GM23248 (cell line): ENCODE measurements around the gene CWC27. TPM values are rescaled to one million over a fixed set of nuclear protein-coding genes. Genes with fewer than 3 reads are reported as not detected.

Experiments
- DNase-seq: peaks from one replicate; pipeline ENCODE4 v3.0.0-alpha.2; 2015
- H2AFZ ChIP-seq: fragments of 200-600 bp; sonication (generic); 2 replicates; pipeline ENCODE4 v1.6.1; 2016; ENCODE audit warnings: antibody characterized with exemption
- H3F3A ChIP-seq: fragments of 200-600 bp; sonication (generic); 2 replicates; pipeline ENCODE4 v1.6.1; 2016; ENCODE audit warnings: mild to moderate bottlenecking, antibody characterized with exemption, mixed run types; ENCODE audit not compliant: insufficient read depth
- H3K27ac ChIP-seq: fragments of 200-600 bp; sonication (generic); 2 replicates; pipeline ENCODE4 v1.5.1; 2016; ENCODE audit warnings: mild to moderate bottlenecking
- H3K27me3 ChIP-seq: fragments of 200-600 bp; sonication (generic); replicated peaks from 2 replicates; pipeline ENCODE4 v1.6.1; 2016; ENCODE audit warnings: mild to moderate bottlenecking; ENCODE audit not compliant: insufficient read depth
- H3K36me3 ChIP-seq: fragments of 200-600 bp; sonication (generic); 2 replicates; pipeline ENCODE4 v1.6.1; 2016; ENCODE audit warnings: low read depth, mild to moderate bottlenecking
- H3K4me1 ChIP-seq: fragments of 200-600 bp; sonication (generic); 2 replicates; pipeline ENCODE4 v1.6.1; 2016; ENCODE audit warnings: mild to moderate bottlenecking; ENCODE audit not compliant: insufficient read depth
- H3K4me2 ChIP-seq: fragments of 200-600 bp; sonication (generic); one replicate; pipeline ENCODE4 v1.6.1; 2016; ENCODE audit warnings: mild to moderate bottlenecking; ENCODE audit not compliant: unreplicated experiment
- H3K4me3 ChIP-seq: fragments of 200-600 bp; sonication (generic); 2 replicates; pipeline ENCODE4 v1.5.1; 2016; ENCODE audit warnings: mild to moderate bottlenecking
- H3K79me2 ChIP-seq: fragments of 200-600 bp; sonication (generic); 2 replicates; pipeline ENCODE4 v1.6.1; 2016; ENCODE audit warnings: mild to moderate bottlenecking; ENCODE audit not compliant: insufficient read depth
- H3K9ac ChIP-seq: fragments of 200-600 bp; sonication (generic); 2 replicates; pipeline ENCODE4 v1.6.1; 2016; ENCODE audit warnings: mild to moderate bottlenecking
- H3K9me2 ChIP-seq: fragments of 200-600 bp; sonication (generic); 2 replicates; pipeline ENCODE4 v1.6.1; 2016; ENCODE audit warnings: mixed run types, mild to moderate bottlenecking, moderate library complexity; ENCODE audit not compliant: insufficient read depth
- H3K9me3 ChIP-seq: fragments of 200-600 bp; sonication (generic); one replicate; pipeline ENCODE4 v1.6.1; 2017; ENCODE audit warnings: low read depth
- H4K20me1 ChIP-seq: fragments of 200-600 bp; sonication (generic); 2 replicates; pipeline ENCODE4 v1.6.0; 2016; ENCODE audit not compliant: insufficient read depth
- EZH2 ChIP-seq: fragments of 200-600 bp; sonication (generic); IDR thresholded peaks from 2 replicates; pipeline ENCODE4 v1.6.1; 2018; ENCODE audit warnings: antibody characterized with exemption, mild to moderate bottlenecking; ENCODE audit not compliant: insufficient read depth, poor library complexity, severe bottlenecking
- EZH2phosphoT487 ChIP-seq: fragments of 200-600 bp; sonication (generic); IDR thresholded peaks from 2 replicates; pipeline ENCODE4 v1.6.1; 2018; ENCODE audit warnings: antibody characterized with exemption, moderate library complexity, mild to moderate bottlenecking, low read depth; ENCODE audit not compliant: insufficient read depth
- WGBS, 2 experiments: methylation state at CpG; one replicate each; pipeline ENCODE4 v1.1.6; 2015 to 2017; ENCODE audit warnings: low lambda C conversion rate in 2 of 2, low coverage in 1 of 2; ENCODE audit errors: missing lambda C conversion rate in 2 of 2; 5-methylcytosine and 5-hydroxymethylcytosine counted together
- in situ Hi-C: fragments of 300-500 bp; cut with MboI; formaldehyde crosslinking; loops from 2 replicates; pipeline ENCODE4 v1.15.0; 2020
- polyA plus RNA-seq: library from polyadenylated mRNA; unstranded; fragments of >200 nt; fragmentation: Nextera tagmentation; extraction: Ambion mirVana; gene quantifications from 2 replicates; pipeline ENCODE4 v1.2.1, GENCODE V29; 2016
- total RNA-seq: library from RNA; depleted of rRNA; stranded (reverse); fragments of >200 nt; shearing (Covaris generic); gene quantifications from 2 replicates; pipeline ENCODE4 v1.2.3, GENCODE V29; 2014

The CWC27 gene
- total and polyA plus RNA-seq, 2 experiments from 2014 or later = 22.7 to 30.5 TPM

- H3F3A ChIP-seq = no peaks in the 10 kb centered on the region
- no peaks in the 10 kb centered on the region for H3K27me3 ChIP-seq
- in situ Hi-C loops = no loop called here
- H3K79me2 ChIP-seq = no peaks in the 10 kb centered on the region
- no peaks in the 10 kb centered on the region for H3K9me2 ChIP-seq
- H3K36me3 ChIP-seq = no peaks in the 10 kb centered on the region
- no peak for TF ChIP-seq EZH2phosphoT487
- TF ChIP-seq EZH2 = no peak
- H2AFZ ChIP-seq = no peak overlapping the region
- no peak overlapping the region for H3K4me3 ChIP-seq
- no peak overlapping the region for H3K9ac ChIP-seq
- DNase-seq = peak; percentile 22
- no peaks in the 10 kb centered on the region for H3K9me3 ChIP-seq
- H3K4me2 ChIP-seq = no peak overlapping the region
- H4K20me1 ChIP-seq = no peaks in the 10 kb centered on the region
- no peak overlapping the region for H3K27ac ChIP-seq
- H3K4me1 ChIP-seq = peaks cover 12% of the 10 kb centered on the region; the same call in 1 of the 2 replicates
Measured at GRCh38 chr5:64972591-64972990, 203.9 kb downstream of the CWC27 start.

GRCh38 chr5:64973215-64973614, 204.5 kb downstream of the CWC27 start:
- Histone ChIP-seq H3K4me2 (no peak overlapping the region), H3K4me3 (no peak overlapping the region), H3K27me3 (no peaks in the 10 kb centered on the region), H3K9ac (no peak overlapping the region), H3K9me2 (no peaks in the 10 kb centered on the region), H2AFZ (no peak overlapping the region), H3K9me3 (no peaks in the 10 kb centered on the region), H3K27ac (no peak overlapping the region), H3K79me2 (no peaks in the 10 kb centered on the region), H3F3A (no peaks in the 10 kb centered on the region), H4K20me1 (no peaks in the 10 kb centered on the region), H3K36me3 (no peaks in the 10 kb centered on the region), H3K4me1 (peaks cover 18% of the 10 kb centered on the region)
- WGBS, 2 experiments = 69 to 82% methylated on average over 2 of the region's 2 CpGs
- in situ Hi-C loops = no loop called here
- no peak for DNase-seq
- TF ChIP-seq EZH2 (no peak), EZH2phosphoT487 (no peak)

GRCh38 chr5:64977779-64978178, 209.0 kb downstream of the CWC27 start:
- WGBS, 2 experiments = 5 to 11% methylated on average over 1 of the region's 1 CpG
- peak; percentile 39 for DNase-seq
- no peaks in the 10 kb centered on the region for H3K9me2 ChIP-seq

GRCh38 chr5:64978546-64978945, 209.8 kb downstream of the CWC27 start:
- in situ Hi-C loops = no loop called here
- H3K27ac ChIP-seq = peak overlapping the region; percentile 50
- no peaks in the 10 kb centered on the region for H3K27me3 ChIP-seq
- H3F3A ChIP-seq = no peaks in the 10 kb centered on the region
- H3K9me3 ChIP-seq = no peaks in the 10 kb centered on the region
- 53 to 56% methylated on average over 2 of the region's 2 CpGs for WGBS, 2 experiments
- no peaks in the 10 kb centered on the region for H3K36me3 ChIP-seq
- no peak overlapping the region for H3K9ac ChIP-seq
- H3K9me2 ChIP-seq = no peaks in the 10 kb centered on the region
- H2AFZ ChIP-seq = no peak overlapping the region
- no peaks in the 10 kb centered on the region for H4K20me1 ChIP-seq
- no peaks in the 10 kb centered on the region for H3K79me2 ChIP-seq
- H3K4me2 ChIP-seq = no peak overlapping the region
- no peak for TF ChIP-seq EZH2phosphoT487
- no peak for TF ChIP-seq EZH2
- H3K4me3 ChIP-seq = no peak overlapping the region
- H3K4me1 ChIP-seq = peaks cover 18% of the 10 kb centered on the region
- peak; percentile 10 for DNase-seq

More at GRCh38 chr5:64977779-64978178, 209.0 kb downstream of the CWC27 start:
- Histone ChIP-seq H3K4me2 (no peak overlapping the region), H3K79me2 (no peaks in the 10 kb centered on the region), H3K27me3 (no peaks in the 10 kb centered on the region), H3K27ac (peak overlapping the region; percentile 50), H3K4me3 (no peak overlapping the region), H2AFZ (no peak overlapping the region), H3K9ac (no peak overlapping the region), H3F3A (no peaks in the 10 kb centered on the region), H3K4me1 (peaks cover 18% of the 10 kb centered on the region), H4K20me1 (no peaks in the 10 kb centered on the region), H3K9me3 (no peaks in the 10 kb centered on the region), H3K36me3 (no peaks in the 10 kb centered on the region)
- in situ Hi-C loops = no loop called here
- TF ChIP-seq EZH2phosphoT487 = no peak
- no peak for TF ChIP-seq EZH2

- no peak for TF ChIP-seq EZH2phosphoT487
- no peak for TF ChIP-seq EZH2
- DNase-seq = no peak
- Histone ChIP-seq H4K20me1 (no peaks in the 10 kb centered on the region), H2AFZ (no peak overlapping the region), H3F3A (peaks cover 3% of the 10 kb centered on the region; the same call in 1 of the 2 replicates), H3K4me3 (no peak overlapping the region), H3K27me3 (no peaks in the 10 kb centered on the region), H3K27ac (no peak overlapping the region), H3K4me1 (peaks cover 18% of the 10 kb centered on the region), H3K9me3 (no peaks in the 10 kb centered on the region), H3K79me2 (no peaks in the 10 kb centered on the region), H3K9ac (no peak overlapping the region), H3K36me3 (no peaks in the 10 kb centered on the region), H3K9me2 (no peaks in the 10 kb centered on the region), H3K4me2 (no peak overlapping the region)
- in situ Hi-C loops = no loop called here
- WGBS, 2 experiments = 79 to 83% methylated on average over 3 of the region's 3 CpGs
Measured at GRCh38 chr5:64979531-64979930, 210.8 kb downstream of the CWC27 start.
